Bronchial epithelial cell (primary cell): ENCODE measurements around the gene KBTBD2. TPM values are rescaled to one million over a fixed set of nuclear protein-coding genes. Genes with fewer than 3 reads are reported as not detected.

Experiments used
- DNase-seq: peaks from one replicate; pipeline ENCODE4 v3.0.0-alpha.2; 2010; ENCODE audit warnings: low read depth
- FAIRE-seq: peaks from 2 replicates; lab custom pipeline; 2011; peaks lifted over from hg19 to GRCh38; lab: Jason Lieb, UNC
- H3K27me3 ChIP-seq: 2 replicates; pipeline ENCODE4 v1.5.1; 2011; ENCODE audit warnings: low read length; ENCODE audit not compliant: control insufficient read depth, insufficient read depth
- H3K36me3 ChIP-seq: 2 replicates; pipeline ENCODE4 v1.5.1; 2011; ENCODE audit warnings: low read length; ENCODE audit not compliant: control insufficient read depth, insufficient read depth
- H3K4me3 ChIP-seq: 2 replicates; pipeline ENCODE4 v1.5.1; 2011; ENCODE audit warnings: mild to moderate bottlenecking, low read depth, low read length, control low read depth
- CTCF ChIP-seq: IDR thresholded peaks from 2 replicates; pipeline ENCODE4 v1.5.1; 2011; ENCODE audit warnings: mild to moderate bottlenecking, moderate library complexity, low read length, control low read depth, inconsistent platforms; ENCODE audit not compliant: insufficient read depth, severe bottlenecking
- total RNA-seq: library from RNA; depleted of rRNA; stranded (reverse); fragments of >200 nt; gene quantifications from 2 replicates; pipeline ENCODE4 v1.2.1, GENCODE V29; 2014

KBTBD2 gene
- total RNA-seq, 1 donor from 2014 or later, result 47.7 TPM

- FAIRE-seq, result no peak
Measured at GRCh38 chr7:32891800-32892520, 400 bp upstream of the KBTBD2 start.

DNA sequence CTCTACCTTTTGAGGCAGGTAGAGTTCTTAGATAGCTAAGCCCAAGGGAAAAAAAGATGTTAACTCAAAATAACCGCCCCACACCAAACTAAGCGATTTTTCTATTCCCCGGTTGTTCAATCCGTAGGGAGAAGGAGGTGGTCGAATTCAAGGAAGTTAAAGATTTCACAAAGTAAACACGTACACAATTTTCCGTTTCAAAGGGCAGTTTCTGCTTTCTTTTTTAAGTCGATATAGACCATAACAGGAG, 842 bp downstream of the KBTBD2 start:
- no peak for DNase-seq
- FAIRE-seq, result no peak
- Histone ChIP-seq H3K4me3 (peak overlapping the region; percentile 75), H3K36me3 (no peaks in the 10 kb centered on the region), H3K27me3 (no peaks in the 10 kb centered on the region)
- TF ChIP-seq CTCF, result no peak

More at GRCh38 chr7:32891800-32892520, 400 bp upstream of the KBTBD2 start:
- peak; percentile 82 for DNase-seq
- TF ChIP-seq CTCF, result no peak
- Histone ChIP-seq H3K4me3 (peak overlapping the region; percentile 75), H3K36me3 (no peaks in the 10 kb centered on the region), H3K27me3 (no peaks in the 10 kb centered on the region)

GRCh38 chr7:32890010-32890792, 1.4 kb downstream of the KBTBD2 start:
- FAIRE-seq (no peak), DNase-seq (peak; percentile 74)
- H3K27me3 ChIP-seq, result no peaks in the 10 kb centered on the region
- TF ChIP-seq CTCF, result no peak
- no peaks in the 10 kb centered on the region for H3K36me3 ChIP-seq
- H3K4me3 ChIP-seq, result peak overlapping the region; percentile 75

GRCh38 chr7:32888505-32888904, 3.1 kb downstream of the KBTBD2 start:
- TF ChIP-seq CTCF, result no peak
- FAIRE-seq, result no peak
- DNase-seq, result no peak
- Histone ChIP-seq H3K36me3 (no peaks in the 10 kb centered on the region), H3K4me3 (no peak overlapping the region), H3K27me3 (no peaks in the 10 kb centered on the region)

GRCh38 chr7:32887395-32887794, 4.2 kb downstream of the KBTBD2 start:
- no peak overlapping the region for H3K4me3 ChIP-seq
- DNase-seq (no peak), FAIRE-seq (no peak)
- H3K27me3 ChIP-seq, result no peaks in the 10 kb centered on the region
- no peaks in the 10 kb centered on the region for H3K36me3 ChIP-seq
- TF ChIP-seq CTCF, result no peak
